GM23248 (cell line): Measurements from ENCODE around the gene TNRC6C. TPM values are rescaled to one million over a fixed set of nuclear protein-coding genes. Genes with fewer than 3 reads are reported as not detected.
"Not testable (repeated sequence)": the region's sequence is repeated elsewhere in the genome, so short reads cannot be mapped to it uniquely, and the experiment has no call there.

Source experiments
- DNase-seq: peaks from one replicate; pipeline ENCODE4 v3.0.0-alpha.2; 2015
- H2AFZ ChIP-seq: fragments of 200-600 bp; sonication (generic); 2 replicates; pipeline ENCODE4 v1.6.1; 2016; ENCODE audit warnings: antibody characterized with exemption
- H3F3A ChIP-seq: fragments of 200-600 bp; sonication (generic); 2 replicates; pipeline ENCODE4 v1.6.1; 2016; ENCODE audit warnings: mild to moderate bottlenecking, antibody characterized with exemption, mixed run types; ENCODE audit not compliant: insufficient read depth
- H3K27ac ChIP-seq: fragments of 200-600 bp; sonication (generic); 2 replicates; pipeline ENCODE4 v1.5.1; 2016; ENCODE audit warnings: mild to moderate bottlenecking
- H3K27me3 ChIP-seq: fragments of 200-600 bp; sonication (generic); replicated peaks from 2 replicates; pipeline ENCODE4 v1.6.1; 2016; ENCODE audit warnings: mild to moderate bottlenecking; ENCODE audit not compliant: insufficient read depth
- H3K36me3 ChIP-seq: fragments of 200-600 bp; sonication (generic); 2 replicates; pipeline ENCODE4 v1.6.1; 2016; ENCODE audit warnings: low read depth, mild to moderate bottlenecking
- H3K4me1 ChIP-seq: fragments of 200-600 bp; sonication (generic); 2 replicates; pipeline ENCODE4 v1.6.1; 2016; ENCODE audit warnings: mild to moderate bottlenecking; ENCODE audit not compliant: insufficient read depth
- H3K4me2 ChIP-seq: fragments of 200-600 bp; sonication (generic); one replicate; pipeline ENCODE4 v1.6.1; 2016; ENCODE audit warnings: mild to moderate bottlenecking; ENCODE audit not compliant: unreplicated experiment
- H3K4me3 ChIP-seq: fragments of 200-600 bp; sonication (generic); 2 replicates; pipeline ENCODE4 v1.5.1; 2016; ENCODE audit warnings: mild to moderate bottlenecking
- H3K79me2 ChIP-seq: fragments of 200-600 bp; sonication (generic); 2 replicates; pipeline ENCODE4 v1.6.1; 2016; ENCODE audit warnings: mild to moderate bottlenecking; ENCODE audit not compliant: insufficient read depth
- H3K9ac ChIP-seq: fragments of 200-600 bp; sonication (generic); 2 replicates; pipeline ENCODE4 v1.6.1; 2016; ENCODE audit warnings: mild to moderate bottlenecking
- H3K9me2 ChIP-seq: fragments of 200-600 bp; sonication (generic); 2 replicates; pipeline ENCODE4 v1.6.1; 2016; ENCODE audit warnings: mixed run types, mild to moderate bottlenecking, moderate library complexity; ENCODE audit not compliant: insufficient read depth
- H3K9me3 ChIP-seq: fragments of 200-600 bp; sonication (generic); one replicate; pipeline ENCODE4 v1.6.1; 2017; ENCODE audit warnings: low read depth
- H4K20me1 ChIP-seq: fragments of 200-600 bp; sonication (generic); 2 replicates; pipeline ENCODE4 v1.6.0; 2016; ENCODE audit not compliant: insufficient read depth
- EZH2 ChIP-seq: fragments of 200-600 bp; sonication (generic); IDR thresholded peaks from 2 replicates; pipeline ENCODE4 v1.6.1; 2018; ENCODE audit warnings: antibody characterized with exemption, mild to moderate bottlenecking; ENCODE audit not compliant: insufficient read depth, poor library complexity, severe bottlenecking
- EZH2phosphoT487 ChIP-seq: fragments of 200-600 bp; sonication (generic); IDR thresholded peaks from 2 replicates; pipeline ENCODE4 v1.6.1; 2018; ENCODE audit warnings: antibody characterized with exemption, moderate library complexity, mild to moderate bottlenecking, low read depth; ENCODE audit not compliant: insufficient read depth
- WGBS, 2 experiments: methylation state at CpG; one replicate each; pipeline ENCODE4 v1.1.6; 2015 to 2017; ENCODE audit warnings: low lambda C conversion rate in 2 of 2, low coverage in 1 of 2; ENCODE audit errors: missing lambda C conversion rate in 2 of 2; 5-methylcytosine and 5-hydroxymethylcytosine counted together
- in situ Hi-C: fragments of 300-500 bp; cut with MboI; formaldehyde crosslinking; loops from 2 replicates; pipeline ENCODE4 v1.15.0; 2020
- polyA plus RNA-seq: library from polyadenylated mRNA; unstranded; fragments of >200 nt; fragmentation: Nextera tagmentation; extraction: Ambion mirVana; gene quantifications from 2 replicates; pipeline ENCODE4 v1.2.1, GENCODE V29; 2016
- total RNA-seq: library from RNA; depleted of rRNA; stranded (reverse); fragments of >200 nt; shearing (Covaris generic); gene quantifications from 2 replicates; pipeline ENCODE4 v1.2.3, GENCODE V29; 2014

Gene TNRC6C
- total and polyA plus RNA-seq, 2 experiments from 2014 or later, result 2.3 TPM

GRCh38 chr17:77973953-77974352 lies 15.4 kb downstream of the TNRC6C start:
- Histone ChIP-seq H3K4me1 (no peaks in the 10 kb centered on the region), H3K36me3 (no peaks in the 10 kb centered on the region), H3K27me3 (no peaks in the 10 kb centered on the region), H3K4me2 (no peak overlapping the region), H3K4me3 (no peak overlapping the region), H3K9me3 (no peaks in the 10 kb centered on the region), H3K79me2 (peaks cover 36% of the 10 kb centered on the region; the same call in 1 of the 2 replicates), H3F3A (no peaks in the 10 kb centered on the region), H2AFZ (no peak overlapping the region), H4K20me1 (peaks cover 4% of the 10 kb centered on the region; the same call in 1 of the 2 replicates), H3K9ac (no peak overlapping the region), H3K9me2 (no peaks in the 10 kb centered on the region), H3K27ac (no peak overlapping the region)
- in situ Hi-C loops, result no loop called here
- DNase-seq, result no peak
- WGBS, 2 experiments, result 92 to 98% methylated on average over 2 of the region's 2 CpGs
- TF ChIP-seq EZH2, result no peak
- no peak for TF ChIP-seq EZH2phosphoT487

GRCh38 chr17:77974396-77974795 lies 15.9 kb downstream of the TNRC6C start:
- no peak overlapping the region for H3K9ac ChIP-seq
- H3K27ac ChIP-seq, result no peak overlapping the region
- WGBS, 2 experiments, result 65 to 70% methylated on average over 4 of the region's 4 CpGs
- H3K27me3 ChIP-seq, result no peaks in the 10 kb centered on the region
- in situ Hi-C loops, result no loop called here
- H3F3A ChIP-seq, result no peaks in the 10 kb centered on the region
- TF ChIP-seq EZH2 (no peak), EZH2phosphoT487 (no peak)
- peaks cover 4% of the 10 kb centered on the region; the same call in 1 of the 2 replicates for H4K20me1 ChIP-seq
- H3K4me1 ChIP-seq, result no peaks in the 10 kb centered on the region
- H3K79me2 ChIP-seq, result peaks cover 32% of the 10 kb centered on the region; the same call in 1 of the 2 replicates
- H3K36me3 ChIP-seq, result no peaks in the 10 kb centered on the region
- no peak for DNase-seq
- H3K4me2 ChIP-seq, result no peak overlapping the region
- no peaks in the 10 kb centered on the region for H3K9me2 ChIP-seq
- no peaks in the 10 kb centered on the region for H3K9me3 ChIP-seq
- H2AFZ ChIP-seq, result no peak overlapping the region
- H3K4me3 ChIP-seq, result no peak overlapping the region

- in situ Hi-C loops, result not testable (repeated sequence)
Observed at GRCh38 chr17:77982430-77982829, 23.9 kb downstream of the TNRC6C start.

GRCh38 chr17:77990301-77990700 lies 31.8 kb downstream of the TNRC6C start:
- no peaks in the 10 kb centered on the region; the same call in 1 of the 2 replicates for H3K79me2 ChIP-seq
- no peak for TF ChIP-seq EZH2phosphoT487
- no peak for TF ChIP-seq EZH2
- no peaks in the 10 kb centered on the region; the same call in 1 of the 2 replicates for H4K20me1 ChIP-seq
- no peaks in the 10 kb centered on the region for H3K27me3 ChIP-seq
- no peak overlapping the region for H3K27ac ChIP-seq
- no peaks in the 10 kb centered on the region for H3K9me2 ChIP-seq
- no peaks in the 10 kb centered on the region for H3K4me1 ChIP-seq
- WGBS, 2 experiments, result 96 to 99% methylated on average over 3 of the region's 3 CpGs
- in situ Hi-C loops, result no loop called here
- H3K9ac ChIP-seq, result no peak overlapping the region
- no peaks in the 10 kb centered on the region for H3K36me3 ChIP-seq
- H3K4me3 ChIP-seq, result no peak overlapping the region
- H2AFZ ChIP-seq, result no peak overlapping the region
- DNase-seq, result no peak
- H3K9me3 ChIP-seq, result no peaks in the 10 kb centered on the region
- H3F3A ChIP-seq, result no peaks in the 10 kb centered on the region
- no peak overlapping the region for H3K4me2 ChIP-seq

More at GRCh38 chr17:77982430-77982829, 23.9 kb downstream of the TNRC6C start:
- H3K9me2 ChIP-seq, DNase-seq, H3K9me3 ChIP-seq, H3K4me1 ChIP-seq, H3K27me3 ChIP-seq, H3K9ac ChIP-seq, H3K27ac ChIP-seq, H3K36me3 ChIP-seq, H3K79me2 ChIP-seq, H4K20me1 ChIP-seq, H2AFZ ChIP-seq, H3F3A ChIP-seq, H3K4me2 ChIP-seq, H3K4me3 ChIP-seq: not testable (repeated sequence)
- whole genome bisulfite sequencing, 2 experiments, result 97% methylated on average over 6 of the region's 6 CpGs

GRCh38 chr17:77993735-77994134 lies 35.2 kb downstream of the TNRC6C start:
- H4K20me1 ChIP-seq, H3K4me3 ChIP-seq, H3K36me3 ChIP-seq, H3K79me2 ChIP-seq, H2AFZ ChIP-seq, H3K9me2 ChIP-seq, H3F3A ChIP-seq, H3K9me3 ChIP-seq, H3K9ac ChIP-seq, H3K27ac ChIP-seq, in situ Hi-C loops, DNase-seq, H3K27me3 ChIP-seq, H3K4me1 ChIP-seq, H3K4me2 ChIP-seq: not testable (repeated sequence)
- 93 to 96% methylated on average over 7 of the region's 7 CpGs for WGBS, 2 experiments
